Measurements from ENCODE around the gene PHB1.
"Not testable (repeated sequence)": the region's sequence is repeated elsewhere in the genome, so short reads cannot be mapped to it uniquely, and the experiment has no call there.

Gene PHB1

DNA sequence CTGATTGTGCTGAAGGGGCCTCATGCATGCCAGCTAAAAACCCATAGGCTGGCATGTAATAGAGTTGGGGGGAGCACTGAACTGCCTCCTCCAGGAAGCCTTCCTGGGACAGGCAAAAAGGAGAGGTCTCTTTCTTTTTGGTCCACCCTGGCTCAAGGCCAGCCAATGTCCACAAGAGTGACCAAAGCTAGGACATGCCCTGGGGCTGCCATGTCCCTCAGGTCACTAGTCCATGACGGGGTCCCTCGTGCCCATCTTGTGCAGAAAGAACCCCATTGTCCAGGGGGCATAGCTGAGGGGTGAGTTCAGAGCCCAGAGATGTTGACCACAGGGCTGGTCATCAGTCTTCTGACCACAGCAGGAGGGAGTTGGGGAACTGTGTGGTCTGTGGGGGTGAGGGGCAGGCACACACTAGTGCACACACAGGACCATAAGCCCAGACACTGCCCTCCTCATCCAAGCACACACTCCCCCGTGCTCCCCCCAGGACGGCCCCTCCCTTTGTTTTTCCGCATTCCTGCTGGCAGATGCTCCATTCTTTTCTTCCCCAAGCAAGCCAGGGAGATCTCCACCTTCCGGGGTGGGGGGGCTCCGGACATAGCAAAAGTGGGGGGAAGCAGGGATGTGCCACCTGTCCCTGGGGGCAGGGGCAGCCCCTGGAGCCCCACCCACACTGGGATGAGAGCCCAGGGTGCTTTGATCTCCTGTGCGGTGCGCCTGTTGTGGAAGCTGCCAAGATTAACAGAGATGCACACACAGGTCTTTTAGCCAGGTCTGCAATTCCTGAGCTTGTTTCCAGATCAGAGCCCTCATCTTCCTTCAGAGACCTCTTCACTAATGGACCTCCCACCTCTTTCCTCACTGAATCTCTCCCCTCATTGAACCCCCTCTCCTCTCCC, 25.2 kb upstream of the PHB1 start:
- DNase-seq (ENCODE audit: low read depth): peak; percentile 90

DNA sequence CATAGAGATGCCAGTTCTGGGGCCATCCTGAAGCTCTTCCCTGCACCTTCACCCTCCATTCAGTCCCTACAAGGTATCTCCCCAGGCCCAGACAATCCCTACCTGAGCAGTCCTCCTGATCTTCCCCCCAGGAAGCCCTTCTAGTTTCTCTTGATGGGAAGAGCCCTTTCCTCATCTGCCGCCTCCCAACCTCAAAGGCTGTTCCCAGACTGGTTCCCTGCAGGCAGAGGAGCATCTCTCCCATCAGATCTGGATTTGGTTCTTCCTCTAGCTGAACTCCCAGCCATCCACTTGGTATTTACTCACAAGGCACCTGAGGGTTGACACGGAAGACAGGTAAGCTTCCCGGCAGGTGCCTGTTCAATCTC, 24.6 kb upstream of the PHB1 start:
- peak; percentile 20 for DNase-seq (ENCODE audit: low read depth)

DNA sequence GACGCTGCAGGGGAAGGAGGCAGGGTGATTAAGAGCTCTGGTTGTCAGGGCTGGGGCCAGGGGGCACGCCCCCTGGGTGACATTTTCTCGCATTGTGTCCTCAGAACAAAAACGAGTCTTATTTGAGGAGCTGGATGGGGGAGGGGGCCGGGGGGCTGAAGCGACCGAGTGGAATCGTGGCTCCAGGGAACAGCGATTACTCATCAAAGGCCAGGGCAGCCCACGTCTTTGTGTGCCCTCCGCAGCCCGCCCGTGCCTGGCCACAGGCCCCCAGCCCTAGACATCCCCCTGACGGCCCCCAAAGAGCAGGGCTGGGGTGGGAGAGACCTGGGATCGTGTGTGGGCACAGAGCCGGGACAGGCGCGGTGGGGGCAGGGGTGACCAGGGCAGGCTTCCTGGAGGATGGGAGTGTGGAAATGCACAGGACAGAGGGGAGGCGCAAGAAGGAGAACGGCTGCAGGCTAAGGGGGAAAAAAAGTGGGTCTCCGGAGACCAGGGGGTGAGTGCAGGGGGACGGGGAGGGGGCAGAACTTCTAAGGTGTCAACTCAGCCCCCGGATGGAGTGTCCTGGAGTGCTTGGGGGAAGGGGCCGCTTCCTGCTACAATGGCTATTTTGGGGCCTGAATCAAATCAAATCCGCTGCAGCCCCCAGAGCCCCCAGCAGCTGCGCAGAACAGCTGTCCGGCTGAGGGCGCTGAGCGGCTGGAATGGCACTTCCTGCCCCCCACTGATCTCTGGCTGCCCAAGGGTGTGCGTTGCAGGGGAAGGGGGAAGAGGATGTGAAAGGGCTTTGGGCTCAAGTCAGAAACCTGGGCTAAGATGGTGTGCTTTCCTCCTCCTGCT, 24.0 kb upstream of the PHB1 start:
- peak; percentile 40 for DNase-seq (ENCODE audit: low read depth)

DNA sequence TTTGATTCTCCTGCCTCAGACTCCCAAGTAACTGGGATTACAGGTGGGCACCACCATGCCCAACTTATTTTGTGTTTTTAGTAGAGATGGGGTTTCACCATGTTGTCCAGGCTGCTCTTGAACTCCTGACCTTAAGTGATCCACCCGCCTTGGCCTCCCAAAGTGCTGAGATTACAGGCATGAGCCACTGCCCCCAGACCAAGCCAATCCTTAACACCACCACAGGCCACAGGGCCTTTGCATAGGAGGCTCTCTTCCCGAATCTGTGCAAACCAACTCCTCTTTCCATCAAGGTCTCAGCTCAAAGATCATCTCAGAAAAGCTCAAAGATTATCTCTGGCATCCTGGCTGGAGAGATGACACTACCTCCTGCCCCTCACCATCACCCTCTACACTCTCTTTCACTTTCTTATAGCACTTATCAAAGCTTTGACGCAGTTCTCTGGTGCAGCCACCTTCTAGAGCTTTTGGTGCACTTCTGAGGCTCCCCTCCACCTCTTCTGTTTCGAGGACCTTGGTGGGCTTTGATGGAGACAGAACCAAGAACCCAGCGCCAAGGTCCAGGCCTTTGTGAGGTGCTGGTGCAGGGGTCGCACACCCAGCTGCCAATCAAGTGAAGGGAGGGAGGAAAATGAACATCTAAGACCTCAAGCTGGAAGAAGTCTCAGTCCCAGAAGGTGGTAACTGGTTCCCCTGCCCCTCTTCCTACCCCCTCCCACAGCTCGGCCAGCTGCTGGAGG, 23.2 kb upstream of the PHB1 start:
- no peak for DNase-seq (ENCODE audit: low read depth)

DNA sequence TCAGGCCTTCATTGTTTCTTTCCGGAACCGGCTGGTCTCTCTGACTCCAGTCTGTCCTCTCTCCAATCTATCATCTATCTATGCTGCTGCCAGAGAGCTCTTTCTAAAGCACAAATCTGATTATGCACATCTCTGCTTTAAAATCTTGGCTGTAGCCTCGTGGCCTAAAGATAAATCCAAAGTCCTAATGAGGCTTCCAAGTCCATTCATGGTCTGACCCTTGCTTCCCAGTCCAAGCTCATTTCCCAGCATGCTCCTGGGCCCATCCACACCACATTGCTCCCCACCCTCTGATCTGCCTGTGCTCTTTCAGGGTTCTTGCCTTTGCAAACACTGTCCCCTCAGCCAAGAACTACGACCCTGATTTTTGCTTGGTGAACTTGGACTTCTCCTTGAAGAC, 21.5 kb upstream of the PHB1 start:
- DNase-seq (ENCODE audit: low read depth): no peak

DNA sequence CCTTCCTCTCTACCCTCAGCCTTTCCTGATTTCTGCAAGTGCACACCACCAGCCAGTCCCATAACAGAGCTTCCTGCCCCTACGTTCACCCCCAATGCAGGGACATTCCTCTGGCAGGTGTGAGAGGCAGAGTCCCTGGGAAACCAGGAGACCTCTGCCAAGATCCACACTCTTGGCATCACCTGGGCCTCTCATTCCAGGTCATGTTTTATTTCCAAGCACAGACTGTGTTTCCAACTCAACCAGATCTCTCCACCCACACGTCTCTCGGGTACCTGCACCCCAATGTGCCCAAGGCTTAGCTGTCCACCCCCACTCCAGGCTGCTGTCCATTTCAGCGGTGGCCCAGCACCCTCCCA, 21.0 kb upstream of the PHB1 start:
- no peak for DNase-seq (ENCODE audit: low read depth)

DNA sequence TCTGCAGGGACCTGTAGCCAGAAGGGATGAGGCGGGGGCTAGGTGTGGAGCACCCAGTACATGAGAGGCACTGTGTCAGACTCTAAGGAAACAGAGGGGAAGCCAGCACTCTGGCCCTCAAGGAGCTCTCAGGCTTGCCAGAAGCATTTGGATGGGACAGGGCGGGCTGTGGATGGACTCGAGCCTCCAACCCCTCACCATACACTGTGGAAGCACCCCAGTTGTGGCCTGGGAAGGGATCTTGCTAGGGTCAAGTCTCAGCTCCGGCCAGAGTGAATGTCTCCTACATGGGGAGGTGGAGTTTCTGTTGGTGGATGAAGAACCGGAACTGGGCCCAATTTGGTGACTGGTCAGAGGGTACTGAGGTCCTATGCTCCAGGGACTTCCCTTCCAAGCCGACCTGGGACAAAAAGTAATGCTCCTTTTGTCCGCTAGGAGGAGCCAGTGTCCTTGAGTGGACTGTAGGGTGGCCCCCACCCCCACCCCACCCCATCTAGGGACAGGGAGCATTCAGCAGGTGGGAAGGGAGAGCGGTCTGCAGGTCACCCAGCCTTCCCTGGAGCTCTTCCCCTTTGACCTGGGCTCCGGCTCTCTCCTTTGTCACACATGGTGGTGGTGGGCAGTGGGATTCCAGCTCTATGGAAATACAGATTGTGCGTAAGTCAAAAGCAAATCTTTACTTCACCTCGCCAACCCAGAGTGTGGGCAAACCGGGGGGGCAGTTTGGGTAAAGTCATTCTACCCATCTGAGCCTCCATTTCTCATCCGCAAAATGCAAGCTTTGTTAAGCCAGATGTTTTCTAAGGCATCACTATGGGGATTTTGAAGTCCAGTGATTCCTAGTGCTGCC, 20.4 kb upstream of the PHB1 start:
- peak; percentile 76 for DNase-seq (ENCODE audit: low read depth)

DNA sequence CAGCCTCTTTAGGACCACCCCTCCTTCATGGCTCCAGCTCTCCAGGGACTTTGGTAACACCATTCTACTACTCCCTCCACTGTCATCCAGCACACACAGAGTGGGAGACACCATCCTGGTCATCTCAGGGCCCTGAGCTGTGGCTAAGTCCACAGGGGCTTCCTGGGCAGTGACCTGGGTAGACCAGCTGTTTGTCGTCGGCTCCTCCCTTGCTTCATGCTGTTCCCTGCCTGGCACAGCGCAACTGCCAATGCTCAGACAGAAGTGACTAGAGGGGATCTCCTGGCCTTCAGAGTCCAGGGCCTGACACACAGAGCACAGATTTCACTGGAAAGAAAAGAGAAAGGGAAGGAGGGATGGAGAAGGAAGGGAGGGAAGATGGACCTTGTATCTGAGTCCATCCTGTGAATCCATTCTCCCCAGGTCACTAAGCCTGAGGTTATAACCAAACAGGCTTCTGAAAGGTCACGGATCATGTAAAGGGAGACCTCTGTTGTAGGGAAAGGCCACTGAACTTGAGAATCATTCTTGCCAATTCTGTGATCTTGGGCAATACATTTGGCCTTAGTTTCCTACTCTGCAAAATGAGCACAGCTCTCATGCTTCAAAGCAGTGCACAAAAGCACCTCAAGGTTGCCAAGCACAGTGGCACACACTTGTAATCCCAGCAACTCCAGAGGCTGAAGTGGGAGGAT, 18.5 kb upstream of the PHB1 start:
- DNase-seq (ENCODE audit: low read depth): no peak

DNA sequence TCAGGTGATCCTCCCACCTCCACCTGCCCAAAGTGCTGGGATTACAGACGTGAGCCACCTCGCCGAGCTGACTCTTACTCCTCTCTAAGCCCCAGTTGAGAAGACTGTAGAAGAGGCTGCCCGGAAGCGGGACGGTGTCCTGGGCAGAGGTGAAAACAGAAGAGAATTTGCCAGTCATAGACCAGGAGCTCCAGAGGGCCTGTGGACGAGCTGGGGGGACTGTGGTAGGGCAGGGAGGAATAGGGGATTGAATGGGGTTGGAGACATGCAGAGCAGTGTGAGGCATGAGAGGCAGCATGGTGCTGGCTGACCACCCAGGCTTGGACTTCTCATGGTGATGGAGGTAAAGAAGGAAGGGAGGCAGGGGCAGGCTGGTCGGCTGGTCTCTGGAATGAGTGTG, 17.1 kb upstream of the PHB1 start:
- no peak for DNase-seq (ENCODE audit: low read depth)

DNA sequence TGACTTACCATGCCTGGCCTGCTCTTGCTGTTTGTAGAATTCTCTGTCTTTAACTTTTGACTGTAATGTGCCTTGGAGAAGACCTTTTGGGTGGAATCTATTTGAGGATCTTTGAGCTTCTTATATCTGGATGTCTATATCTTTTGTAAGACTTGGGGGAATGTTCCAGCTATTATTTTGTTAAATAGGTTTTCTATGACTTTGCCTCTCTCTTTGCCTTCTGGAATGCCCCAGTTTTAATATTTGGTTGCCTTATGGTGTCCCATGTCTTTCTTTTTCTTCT, 10.3 kb upstream of the PHB1 start:
- no peak for DNase-seq (ENCODE audit: low read depth)

DNA sequence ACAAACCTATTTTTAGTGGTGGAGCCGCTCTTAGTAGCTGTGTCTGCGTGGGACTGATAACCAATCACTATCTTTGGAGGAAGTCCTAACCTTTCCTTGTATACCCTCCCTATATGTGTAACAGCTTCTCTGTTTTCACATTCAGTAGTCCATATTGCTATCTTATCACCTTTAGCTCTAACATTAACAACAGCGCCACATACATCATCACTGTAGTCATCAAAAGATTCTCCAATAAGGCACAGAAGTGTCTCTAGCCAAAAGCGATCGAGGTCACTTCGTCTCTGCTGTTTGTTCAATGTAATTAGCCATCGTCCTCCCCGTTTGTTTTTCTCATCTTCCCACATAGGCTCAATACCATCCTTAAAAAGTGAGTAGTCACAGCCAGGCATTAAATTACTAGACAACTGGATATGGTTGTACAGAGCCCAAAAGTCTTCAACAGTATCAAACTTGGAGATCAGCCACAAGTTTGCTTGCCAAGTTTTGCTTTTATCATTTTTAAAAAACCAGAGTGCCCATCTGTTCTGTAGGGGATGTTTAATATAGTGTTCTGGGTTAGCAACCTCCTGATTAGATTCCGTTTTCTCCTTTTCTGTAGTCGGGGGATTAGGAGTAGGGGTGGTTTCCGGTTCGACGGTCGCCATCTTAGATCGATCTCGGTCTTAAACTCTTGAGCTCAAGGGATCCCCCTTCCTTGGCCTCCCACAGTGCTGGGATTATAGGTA, 9.8 kb upstream of the PHB1 start:
- not testable (repeated sequence) for DNase-seq (ENCODE audit: low read depth)

DNA sequence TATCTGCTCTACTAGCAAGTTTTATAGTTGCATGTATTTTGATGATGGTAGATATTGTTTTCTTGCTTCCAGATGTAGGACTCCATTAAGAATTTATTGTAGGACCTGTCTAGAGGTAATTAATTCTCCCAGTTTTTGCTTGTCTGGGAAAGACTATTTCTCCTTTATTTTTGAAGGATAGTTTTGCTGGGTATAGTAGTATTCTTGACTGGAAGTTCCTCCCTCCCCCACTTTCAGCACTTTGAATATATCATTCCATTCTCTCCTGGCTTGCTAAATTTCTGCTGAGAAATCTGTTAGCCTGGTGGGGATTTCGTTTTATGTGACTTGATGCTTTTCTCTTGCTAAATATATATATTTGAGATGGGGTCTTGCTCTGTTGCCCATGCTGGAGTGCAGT, 8.0 kb upstream of the PHB1 start:
- no peak for DNase-seq (ENCODE audit: low read depth)

DNA sequence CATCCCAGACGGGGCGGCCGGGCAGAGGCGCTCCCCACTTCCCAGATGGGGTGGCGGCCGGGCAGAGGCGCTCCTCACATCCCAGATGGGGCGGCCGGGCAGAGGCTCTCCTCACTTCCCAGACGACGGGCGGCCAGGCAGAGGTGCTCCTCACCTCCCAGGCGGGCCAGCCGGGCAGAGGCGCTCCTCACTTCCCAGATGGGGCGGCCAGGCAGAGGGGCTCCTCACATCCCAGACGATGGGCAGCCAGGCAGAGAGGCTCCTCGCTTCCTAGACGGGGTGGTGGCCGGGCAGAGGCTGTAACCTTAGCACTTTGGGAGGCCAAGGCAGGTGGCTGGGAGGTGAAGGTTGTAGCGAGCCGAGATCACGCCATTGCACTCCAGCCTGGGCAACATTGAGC, 5.1 kb upstream of the PHB1 start:
- not testable (repeated sequence) for DNase-seq (ENCODE audit: low read depth)

DNA sequence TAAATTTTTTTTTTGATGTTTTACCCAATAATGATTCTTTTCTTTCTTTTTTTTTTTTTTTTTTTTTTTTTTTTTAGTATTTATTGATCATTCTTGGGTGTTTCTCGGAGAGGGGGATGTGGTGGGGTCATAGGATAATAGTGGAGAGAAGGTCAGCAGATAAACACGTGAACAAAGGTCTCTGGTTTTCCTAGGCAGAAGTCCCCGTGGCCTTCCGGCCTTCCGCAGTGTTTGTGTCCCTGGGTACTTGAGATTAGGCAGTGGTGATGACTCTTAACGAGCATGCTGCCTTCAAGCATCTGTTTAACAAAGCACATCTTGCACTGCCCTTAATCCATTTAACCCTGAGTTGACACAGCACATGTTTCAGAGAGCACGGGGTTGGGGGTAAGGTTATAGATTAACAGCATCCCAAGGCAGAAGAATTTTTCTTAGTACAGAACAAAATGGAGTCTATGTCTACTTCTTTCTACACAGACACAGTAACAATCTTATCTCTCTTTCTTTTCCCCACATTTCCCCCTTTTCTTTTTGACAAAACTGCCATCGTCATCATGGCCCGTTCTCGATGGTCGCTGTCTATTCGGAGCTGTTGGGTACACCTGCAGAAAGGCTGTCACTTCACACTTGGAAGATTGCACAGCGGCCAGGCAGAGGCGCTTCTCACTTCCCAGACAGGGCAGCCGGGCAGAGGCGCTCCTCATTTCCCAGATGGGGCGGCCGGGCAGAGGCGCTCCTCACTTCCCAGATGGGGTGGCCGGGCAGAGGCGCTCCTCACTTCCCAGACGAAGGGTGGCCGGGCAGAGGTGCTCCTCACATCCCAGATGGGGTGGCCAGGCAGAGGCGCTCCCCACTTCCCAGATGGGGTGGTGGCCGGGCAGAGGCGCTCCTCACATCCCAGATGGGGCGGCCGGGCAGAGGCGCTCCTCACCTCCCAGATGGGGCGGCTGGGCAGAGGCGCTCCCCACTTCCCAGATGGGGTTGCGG, 4.4 kb upstream of the PHB1 start:
- DNase-seq (ENCODE audit: low read depth): not testable (repeated sequence)

DNA sequence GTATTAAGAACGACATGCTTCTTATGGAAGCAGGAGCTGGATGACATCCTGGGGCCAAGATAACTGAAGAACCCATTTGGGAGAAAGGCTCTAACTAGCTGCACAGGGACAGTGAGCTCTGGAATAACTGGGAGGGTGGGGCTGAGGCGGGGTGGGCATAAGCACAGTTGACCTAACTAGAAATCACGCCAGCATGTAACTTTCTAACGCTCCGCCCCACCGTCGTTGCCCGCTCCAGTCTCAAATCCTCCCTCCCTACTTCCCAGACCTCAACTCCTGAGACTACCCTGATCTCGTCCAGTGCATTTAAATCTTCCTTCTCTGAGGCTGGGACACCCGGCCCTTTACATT, 436 bp downstream of the PHB1 start:
- DNase-seq (ENCODE audit: low read depth): peak; percentile 32

DNA sequence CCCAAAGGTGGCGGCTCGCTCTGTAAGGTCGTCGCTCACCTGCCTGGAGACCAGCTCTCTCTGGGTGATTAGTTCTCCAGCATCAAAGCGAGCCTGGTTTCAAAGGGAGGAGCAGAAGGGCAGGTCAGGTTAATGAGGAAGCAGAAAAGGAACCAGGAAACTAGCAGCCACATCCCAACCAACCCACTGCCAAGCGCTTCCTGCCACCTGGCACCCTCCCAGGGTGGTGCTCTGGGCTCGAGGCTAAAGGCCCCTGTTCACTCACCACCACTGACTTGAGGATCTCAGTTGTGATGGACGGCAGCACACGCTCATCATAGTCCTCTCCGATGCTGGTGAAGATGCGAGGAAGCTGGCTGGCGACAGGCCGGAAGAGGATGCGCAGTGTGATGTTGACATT, 5.6 kb downstream of the PHB1 start:
- DNase-seq (ENCODE audit: low read depth): no peak

DNA sequence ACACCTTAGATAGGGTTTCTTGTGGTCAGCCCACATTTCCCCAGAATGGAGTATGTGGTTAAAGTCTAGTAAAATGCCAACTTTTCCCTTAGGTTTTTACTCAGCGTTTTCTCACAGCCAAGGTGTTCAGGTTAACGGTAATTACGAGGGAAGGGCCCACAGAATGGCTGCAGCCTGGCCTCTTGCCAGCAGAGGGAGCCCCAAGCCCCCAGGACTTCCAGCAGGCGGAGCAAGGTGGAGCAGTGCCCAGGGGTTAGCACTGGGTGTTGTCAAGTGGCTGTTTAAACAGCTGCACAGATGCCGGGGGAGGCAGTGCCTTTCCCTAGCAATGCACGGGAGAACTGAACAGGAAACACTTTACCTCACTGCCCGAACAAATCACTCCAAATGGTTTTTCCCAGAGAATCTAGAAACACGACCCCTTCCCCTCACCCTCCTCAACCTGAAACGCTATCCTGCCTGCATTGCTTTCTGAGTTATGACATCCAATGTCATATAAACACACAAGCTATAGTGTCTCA, 6.6 kb downstream of the PHB1 start:
- DNase-seq (ENCODE audit: low read depth): peak; percentile 74

DNA sequence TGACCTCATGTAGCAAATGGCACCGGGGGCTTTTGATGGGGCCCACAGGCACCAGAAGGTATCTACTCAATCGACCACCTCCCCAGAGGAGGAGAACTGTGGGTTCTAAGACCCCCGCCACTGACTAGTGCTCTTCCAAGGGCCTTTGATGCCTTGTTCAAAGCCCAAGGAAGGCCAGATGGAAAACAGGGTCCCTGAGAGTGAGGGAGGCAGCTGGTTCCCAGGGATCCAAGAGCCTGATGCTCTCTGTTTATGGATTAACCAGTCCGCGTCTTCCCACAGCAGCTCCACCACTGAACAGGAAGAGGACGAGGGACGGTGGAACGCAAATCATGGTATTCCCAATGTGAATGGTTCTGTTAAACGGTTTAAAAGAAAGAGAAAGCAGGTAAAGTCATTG, 7.6 kb downstream of the PHB1 start:
- no peak for DNase-seq (ENCODE audit: low read depth)

DNA sequence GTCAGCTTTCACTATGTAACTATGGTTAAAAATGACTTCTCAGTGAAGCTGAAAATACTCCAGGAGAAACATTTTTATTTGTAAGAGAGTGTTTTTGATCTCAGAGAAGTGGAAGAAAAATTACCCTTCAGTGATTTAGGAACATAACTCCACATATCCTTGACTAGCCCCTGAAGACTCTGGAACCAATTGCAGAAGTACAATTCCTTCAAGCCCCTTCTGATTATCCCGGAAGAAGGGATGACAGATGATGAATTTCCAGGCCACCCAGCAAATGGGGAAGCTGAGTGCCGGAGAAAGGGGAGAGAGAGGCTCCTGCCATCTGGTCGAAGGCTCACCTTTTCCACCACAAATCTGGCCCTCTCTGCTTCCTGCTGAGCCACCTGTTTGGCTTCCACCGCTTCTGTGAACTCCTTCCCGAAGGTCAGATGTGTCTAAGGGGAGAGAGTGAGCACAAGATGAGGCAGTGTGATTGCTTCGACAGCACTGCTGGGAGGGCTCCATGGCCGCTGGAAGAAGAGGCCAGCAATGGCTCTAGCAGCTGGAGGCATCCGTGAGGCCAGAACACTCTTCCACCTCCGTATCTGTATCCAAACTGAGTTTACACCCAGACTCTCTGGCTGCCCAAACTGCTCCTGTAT, 8.1 kb downstream of the PHB1 start:
- no peak for DNase-seq (ENCODE audit: low read depth)

Measured in ELR (cell line).